HG02840 (cell line): ENCODE results near the gene C5AR1.
A peak's percentile ranks its signal among the peaks of the same experiment; 100 is the strongest.
"Not testable (repeated sequence)": the region's sequence is repeated elsewhere in the genome, so short reads cannot be mapped to it uniquely, and the experiment has no call there.

Experiments used
- ATAC-seq: cut with Tn5 transposase; IDR thresholded peaks from one replicate; pipeline ENCODE4 v1.9.1; 2021; ENCODE audit warnings: mild to moderate bottlenecking, moderate library complexity, moderate number of reproducible peaks; ENCODE audit not compliant: unreplicated experiment, low FRiP score

C5AR1 gene

DNA sequence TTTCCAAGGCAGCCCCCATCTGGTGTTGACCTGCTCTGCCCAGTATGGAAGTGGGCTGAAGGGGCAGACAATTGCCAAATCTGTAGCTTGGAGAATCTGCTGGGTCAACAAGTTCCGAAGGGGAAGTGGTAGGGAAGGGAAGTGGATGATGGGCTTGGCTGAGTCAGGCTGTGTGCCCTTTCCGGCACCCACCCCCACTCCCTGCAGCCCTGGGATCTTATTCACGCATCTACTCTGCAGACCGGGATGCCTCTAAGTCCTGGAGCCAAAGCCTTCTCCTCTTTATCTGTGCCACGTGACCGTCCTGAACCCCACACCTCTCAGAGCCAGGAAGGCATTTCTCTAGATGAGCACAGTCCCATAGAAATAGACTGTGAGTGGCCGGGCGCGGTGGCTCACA is 14.8 kb downstream of the C5AR1 start:
- ATAC-seq: no peak

DNA sequence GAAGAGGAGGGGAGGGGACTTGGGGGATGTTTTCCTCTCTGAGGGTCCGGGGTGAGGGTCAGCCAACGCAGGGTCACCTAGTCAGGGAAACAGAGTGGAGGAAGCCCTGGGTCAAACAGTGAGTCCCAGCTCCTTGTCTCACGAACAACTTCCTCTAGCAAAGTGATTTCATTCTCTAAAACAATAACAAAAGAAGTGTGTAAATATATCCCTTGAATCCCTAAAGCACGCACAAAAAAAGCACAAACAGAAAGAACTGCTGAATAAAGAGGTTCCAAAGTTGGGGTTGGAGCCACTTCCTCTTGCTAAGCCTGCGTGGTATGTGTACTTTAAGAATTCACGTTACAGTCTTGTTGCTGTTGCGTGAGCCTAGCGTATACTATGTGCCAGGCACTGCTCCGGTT is 20.8 kb downstream of the C5AR1 start:
- no peak for ATAC-seq

DNA sequence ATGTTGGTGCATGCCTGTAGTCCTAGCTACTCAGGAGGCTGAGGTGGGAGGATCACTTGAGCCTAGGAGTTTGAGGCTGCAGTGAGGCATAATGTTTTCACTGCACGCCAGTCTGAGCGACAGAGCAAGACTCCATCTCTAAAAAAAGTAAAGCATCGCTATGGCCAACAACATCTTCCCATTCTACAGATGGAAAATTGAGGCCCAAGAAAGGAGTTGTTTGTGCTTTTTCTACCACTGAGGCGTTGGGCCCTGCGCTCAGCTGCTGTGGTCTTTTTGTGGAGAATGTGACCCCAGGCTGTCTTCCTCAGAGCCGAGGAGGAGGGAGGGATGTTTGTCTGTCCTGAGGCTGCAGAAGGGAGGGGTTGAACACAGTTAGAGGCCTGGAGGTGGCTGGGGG is 21.8 kb downstream of the C5AR1 start:
- no peak for ATAC-seq

DNA sequence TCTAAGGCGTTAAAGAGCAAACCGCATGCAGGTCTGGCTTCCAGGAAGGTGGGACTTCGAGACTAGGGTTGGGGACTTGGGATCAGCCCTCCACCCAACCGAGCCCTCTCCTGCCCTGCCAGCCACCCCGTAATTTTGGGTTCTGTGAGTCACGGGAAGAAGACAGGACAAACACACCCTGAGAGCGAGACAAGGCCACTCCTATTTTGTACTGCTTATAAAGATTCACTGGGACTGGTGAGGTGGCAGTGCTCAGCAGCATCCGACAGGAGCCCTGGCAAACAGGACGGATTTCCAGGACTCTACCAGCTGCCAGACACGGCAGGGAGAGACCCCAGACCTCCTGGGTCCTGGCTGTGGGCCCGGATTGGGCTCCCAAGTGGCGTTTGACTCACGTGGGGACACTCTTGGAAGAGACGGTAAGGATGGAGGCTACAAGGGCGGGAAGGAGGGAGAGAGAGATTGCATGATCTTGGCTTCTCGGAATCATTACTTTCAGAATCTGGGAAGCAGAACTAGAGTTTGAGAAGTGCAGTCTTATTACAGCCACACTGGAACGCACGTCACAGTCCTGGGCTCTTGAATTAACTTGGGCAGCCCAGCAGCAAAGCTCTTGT is 22.4 kb downstream of the C5AR1 start, which contains the start of gene C5AR2:
Gene C5AR2, plus strand, starts transcription at position 245 of the 617 bp plus-strand sequence. CDS start 8,625 bp downstream, outside the sequence.
- ATAC-seq: no peak

DNA sequence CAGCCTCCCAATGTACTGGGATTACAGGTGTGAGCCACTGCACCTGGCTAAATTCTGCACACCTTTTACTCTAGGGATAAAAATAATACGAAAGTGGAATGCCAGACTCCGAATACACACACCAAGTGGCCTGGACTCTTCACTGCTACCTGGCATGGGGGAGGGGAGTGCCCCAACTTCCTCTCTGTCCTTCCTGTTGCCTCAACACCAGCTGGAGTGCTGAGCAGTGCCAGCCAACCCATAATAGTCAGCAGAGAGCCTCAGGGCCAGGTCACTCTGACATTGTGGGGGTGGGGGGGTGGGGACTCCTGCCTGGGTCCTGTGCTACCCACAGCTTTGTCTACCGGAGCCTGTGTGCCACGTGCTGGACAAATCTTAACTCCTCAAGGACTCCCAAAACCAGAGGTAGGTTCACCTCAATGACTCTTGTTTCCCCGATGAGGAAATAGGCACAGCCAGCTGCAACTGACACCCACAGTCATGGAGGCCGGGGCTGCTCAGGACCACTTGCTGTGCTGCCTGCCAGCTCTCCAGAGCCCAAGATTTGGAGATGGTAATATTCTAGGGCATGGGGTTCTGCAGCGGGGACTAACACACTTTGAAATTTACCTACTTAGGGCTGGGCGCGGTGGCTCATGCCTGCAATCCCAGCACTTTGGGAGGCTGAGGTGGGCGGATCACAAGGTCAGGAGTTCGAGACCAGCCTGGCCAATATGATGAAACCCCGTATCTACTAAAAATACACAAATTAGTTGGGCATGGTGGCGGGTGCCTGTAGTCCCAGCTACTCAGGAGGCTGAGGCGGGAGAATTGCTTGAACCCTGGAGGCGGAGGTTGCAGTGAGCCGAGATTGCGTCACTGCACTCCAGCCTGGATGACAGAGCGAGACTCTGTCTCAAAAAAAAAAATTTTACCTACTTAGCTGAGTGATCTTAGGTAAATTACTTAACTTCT is 27.4 kb downstream of the C5AR1 start:
- ATAC-seq: not testable (repeated sequence)

DNA sequence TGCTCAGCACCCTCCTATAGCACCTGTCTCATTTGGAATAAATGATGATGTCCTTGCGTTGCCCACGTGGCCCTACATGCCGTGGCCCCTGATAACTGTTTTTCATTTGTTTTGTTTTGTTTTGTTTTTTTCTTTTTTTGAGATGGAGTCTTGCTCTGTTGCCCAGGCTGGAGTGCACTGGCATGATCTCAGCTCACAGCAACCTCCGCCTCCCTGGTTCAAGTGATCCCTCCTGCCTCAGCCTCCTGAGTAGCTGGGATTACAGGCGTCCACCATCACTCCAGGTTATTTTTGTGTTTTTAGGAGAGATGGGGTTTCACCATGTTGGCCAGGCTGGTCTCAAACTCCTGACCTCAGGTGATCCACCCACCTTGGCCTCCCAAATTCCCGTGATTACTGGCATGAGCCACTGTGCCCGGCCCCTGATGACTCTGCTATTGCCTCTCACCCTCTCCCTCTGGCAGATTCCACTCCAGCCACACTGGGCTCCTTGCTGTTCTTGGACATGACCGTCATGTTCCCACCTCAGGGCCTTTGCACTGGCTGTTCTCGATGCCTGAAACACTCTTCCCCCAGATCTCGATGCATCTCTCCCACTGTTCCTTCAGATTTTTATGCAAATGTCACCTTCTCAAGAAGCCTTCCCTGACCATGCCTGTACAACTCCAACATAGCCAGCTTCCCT is 29.7 kb downstream of the C5AR1 start:
- no peak for ATAC-seq

DNA sequence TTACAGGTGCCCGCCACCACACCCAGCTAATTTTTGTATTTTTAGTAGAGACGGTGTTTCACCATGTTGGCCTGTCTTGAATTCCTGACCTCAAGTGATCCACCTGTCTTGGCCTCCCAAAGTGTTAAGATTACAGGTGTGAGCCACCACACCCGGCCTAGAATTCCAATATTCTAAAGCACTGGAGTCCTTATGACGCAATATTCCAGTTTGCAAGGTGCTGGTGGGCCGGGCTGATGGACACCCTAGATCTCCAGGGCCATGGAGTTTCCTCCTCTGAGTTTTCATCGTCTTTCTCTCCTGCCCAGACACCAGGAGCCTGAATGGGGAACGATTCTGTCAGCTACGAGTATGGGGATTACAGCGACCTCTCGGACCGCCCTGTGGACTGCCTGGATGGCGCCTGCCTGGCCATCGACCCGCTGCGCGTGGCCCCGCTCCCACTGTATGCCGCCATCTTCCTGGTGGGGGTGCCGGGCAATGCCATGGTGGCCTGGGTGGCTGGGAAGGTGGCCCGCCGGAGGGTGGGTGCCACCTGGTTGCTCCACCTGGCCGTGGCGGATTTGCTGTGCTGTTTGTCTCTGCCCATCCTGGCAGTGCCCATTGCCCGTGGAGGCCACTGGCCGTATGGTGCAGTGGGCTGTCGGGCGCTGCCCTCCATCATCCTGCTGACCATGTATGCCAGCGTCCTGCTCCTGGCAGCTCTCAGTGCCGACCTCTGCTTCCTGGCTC is 31.0 kb downstream of the C5AR1 start:
- ATAC-seq: no peak

DNA sequence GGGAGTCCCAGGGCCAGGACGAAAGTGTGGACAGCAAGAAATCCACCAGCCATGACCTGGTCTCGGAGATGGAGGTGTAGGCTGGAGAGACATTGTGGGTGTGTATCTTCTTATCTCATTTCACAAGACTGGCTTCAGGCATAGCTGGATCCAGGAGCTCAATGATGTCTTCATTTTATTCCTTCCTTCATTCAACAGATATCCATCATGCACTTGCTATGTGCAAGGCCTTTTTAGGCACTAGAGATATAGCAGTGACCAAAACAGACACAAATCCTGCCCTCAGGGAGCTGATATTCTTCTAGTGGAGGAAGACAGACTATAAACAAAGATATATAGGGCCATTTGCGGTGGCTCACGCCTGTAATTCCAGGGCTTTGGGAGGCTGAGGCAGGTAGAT is 32.1 kb downstream of the C5AR1 start:
- ATAC-seq: no peak

DNA sequence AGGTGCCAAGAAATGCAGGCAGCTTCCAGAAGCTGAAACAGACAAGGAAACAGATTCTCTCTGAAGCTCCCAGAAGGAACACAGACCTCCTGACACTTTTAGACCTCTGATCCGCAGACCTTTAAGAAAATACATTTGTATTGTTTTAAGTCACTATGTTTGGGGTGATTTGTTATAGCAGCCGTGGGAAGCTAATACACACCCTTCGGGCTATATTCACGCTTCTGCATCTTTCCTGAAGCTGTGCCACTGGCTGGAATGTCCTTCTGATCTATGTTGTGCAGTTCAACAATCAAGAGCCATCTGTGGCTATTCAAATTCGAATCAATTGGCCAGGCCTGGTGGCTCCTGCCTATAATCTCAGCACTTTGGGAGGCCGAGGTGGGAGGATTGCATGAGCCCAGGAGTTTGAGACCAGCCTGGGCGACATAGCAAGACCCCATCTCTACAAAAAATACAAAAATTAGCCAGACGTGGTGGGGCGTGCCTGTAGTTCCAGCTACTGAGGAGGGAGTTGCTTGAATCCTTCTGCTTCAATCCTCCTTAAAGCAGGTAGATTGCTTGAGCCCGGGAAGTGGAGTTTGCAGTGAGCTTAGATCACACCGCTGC is 33.6 kb downstream of the C5AR1 start:
- no peak for ATAC-seq

DNA sequence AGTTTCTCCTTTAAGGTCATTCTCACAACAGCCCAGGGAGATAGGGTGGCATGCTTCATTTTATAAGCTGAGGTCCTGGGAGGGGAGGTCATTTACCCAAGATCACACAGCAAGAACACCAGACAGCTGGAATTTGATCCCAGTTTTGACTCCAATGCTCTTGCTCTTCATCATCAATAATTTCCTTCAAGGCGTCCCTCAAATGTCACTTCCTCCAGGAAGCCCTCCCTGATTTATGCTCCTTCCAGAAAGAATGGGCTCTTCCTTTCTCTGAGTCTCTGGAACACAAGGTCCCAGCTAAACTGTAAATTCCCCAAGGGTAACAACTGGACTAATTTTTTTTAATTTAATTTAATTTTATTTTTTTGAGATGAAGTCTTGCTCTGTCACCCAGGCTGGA is 34.8 kb downstream of the C5AR1 start:
- ATAC-seq: no peak

DNA sequence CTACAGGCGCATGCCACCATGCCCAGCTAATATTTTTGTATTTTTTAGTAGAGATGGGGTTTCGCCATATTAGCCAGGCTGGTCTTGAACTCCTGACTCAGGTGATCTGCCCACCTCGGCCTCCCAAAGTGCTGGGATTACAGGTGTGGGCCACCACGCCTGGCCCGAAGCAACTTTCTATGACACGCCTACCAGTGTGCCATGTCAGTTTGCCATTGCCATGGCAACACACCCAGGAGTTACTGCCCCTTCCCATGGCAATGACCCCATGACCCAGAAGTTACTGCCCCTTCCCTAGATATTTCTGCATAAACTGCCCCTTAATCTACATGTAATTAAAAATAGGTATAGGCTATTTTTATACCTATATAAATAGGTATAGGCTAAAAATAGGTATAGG is 36.4 kb downstream of the C5AR1 start:
- ATAC-seq: not testable (repeated sequence)

DNA sequence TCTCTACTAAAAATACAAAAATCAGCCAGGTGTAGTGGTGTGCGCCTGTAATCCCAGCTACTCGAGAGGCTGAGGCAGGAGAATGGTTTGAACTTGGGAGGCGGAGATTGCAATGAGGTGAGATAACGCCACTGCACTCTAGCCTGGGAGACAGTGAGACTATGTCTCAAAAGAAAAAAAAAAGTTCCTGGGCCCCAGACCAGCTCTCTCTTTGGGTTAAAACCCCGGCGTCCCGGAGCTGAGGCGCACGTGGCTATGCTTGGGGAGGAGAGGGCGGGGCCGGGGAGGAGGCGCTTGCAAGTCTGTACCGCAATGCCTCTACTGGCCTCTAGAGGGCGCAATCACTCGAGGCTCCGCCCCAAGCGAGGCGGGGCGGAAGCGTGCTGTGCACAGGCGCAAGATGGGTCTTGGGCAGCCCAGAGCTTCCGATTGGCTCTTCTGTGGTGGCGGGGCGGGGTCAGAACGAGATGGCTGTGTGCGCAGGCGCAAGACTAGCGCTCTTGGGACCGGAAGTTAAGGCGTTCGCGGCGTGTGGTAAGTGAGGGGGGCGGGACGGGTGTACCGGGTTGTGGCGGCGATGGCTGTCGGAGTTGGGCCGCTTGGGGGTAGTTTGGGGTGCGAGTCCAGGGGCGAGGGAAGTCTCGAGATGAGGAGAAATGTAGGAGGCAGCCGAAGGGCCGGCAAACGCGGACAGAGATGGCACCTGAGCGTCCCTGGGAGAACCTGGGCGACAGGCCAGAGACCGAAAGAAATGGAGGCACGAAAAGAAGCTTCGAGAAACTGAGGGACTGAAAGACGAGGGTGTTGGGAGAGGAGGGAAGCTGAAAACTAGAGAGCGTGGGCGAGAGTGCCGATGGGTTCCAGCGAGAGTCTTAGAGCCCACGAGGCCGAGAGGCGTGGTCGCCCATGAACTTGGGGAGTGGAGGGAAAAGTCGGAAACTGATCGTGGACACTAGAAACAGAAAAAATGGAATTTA is 39.4 kb downstream of the C5AR1 start, which contains the start of gene DHX34:
Gene DHX34, plus strand, starts transcription at position 497 of the 977 bp plus-strand sequence. CDS start 3,716 bp downstream, outside the sequence.
- ATAC-seq: peak; percentile 97

DNA sequence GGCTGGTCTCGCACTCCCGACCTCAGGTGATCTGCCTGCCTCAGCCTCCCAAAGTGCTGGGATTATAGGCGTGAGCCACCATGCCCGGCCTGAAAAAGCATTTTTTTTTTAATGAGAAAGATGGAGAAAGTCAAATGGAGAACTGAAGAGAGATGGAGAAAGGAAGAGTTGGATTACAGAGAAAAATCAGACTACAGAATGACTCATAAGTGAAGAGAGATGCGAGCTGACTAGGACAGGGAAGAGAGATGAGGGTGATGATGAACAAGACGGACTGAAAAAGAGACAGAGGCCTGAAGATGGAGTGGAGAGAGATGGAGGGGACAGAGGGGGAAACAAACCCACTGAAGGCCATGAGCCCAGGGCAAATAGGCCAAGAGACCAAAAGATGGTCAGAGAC is 41.0 kb downstream of the C5AR1 start:
- no peak for ATAC-seq

DNA sequence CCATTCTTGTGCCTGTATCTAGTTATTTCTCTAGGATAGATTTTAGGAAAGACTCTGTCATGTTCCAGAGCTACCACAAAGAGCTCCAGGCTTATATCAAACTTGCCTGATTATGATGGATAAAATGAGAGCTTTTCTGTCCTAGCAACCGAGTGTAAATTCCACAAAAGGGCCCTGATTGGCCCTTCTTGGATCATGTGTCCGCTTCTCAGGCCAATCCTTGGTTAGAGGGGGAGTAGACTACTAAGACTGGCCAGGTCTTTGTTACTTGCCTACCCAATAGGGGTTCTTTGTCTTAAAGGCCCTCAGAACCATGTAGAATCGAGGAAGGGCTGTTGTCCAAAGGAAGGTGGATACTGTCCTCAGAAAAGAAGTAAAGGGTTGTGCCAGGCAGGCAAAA is 41.9 kb downstream of the C5AR1 start:
- no peak for ATAC-seq

DNA sequence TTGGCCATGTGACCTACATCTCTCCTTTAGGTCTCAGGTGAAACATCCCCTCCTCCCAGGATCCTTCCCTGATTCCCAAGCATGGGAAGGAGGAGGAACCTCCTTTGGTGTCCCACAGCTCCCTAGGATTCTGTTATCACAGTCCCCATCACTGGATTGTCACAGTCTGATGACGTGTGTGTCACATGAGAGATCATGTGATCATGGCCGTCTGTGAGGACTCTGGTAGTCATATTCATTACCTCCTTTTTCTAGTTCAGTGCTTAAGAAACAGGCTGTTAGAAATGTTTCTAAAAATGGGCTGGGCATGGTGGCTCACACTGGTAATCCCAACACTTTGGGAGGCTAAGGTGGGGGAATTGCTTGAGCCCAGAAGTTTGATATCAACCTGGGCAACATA is 42.4 kb downstream of the C5AR1 start:
- ATAC-seq: no peak

DNA sequence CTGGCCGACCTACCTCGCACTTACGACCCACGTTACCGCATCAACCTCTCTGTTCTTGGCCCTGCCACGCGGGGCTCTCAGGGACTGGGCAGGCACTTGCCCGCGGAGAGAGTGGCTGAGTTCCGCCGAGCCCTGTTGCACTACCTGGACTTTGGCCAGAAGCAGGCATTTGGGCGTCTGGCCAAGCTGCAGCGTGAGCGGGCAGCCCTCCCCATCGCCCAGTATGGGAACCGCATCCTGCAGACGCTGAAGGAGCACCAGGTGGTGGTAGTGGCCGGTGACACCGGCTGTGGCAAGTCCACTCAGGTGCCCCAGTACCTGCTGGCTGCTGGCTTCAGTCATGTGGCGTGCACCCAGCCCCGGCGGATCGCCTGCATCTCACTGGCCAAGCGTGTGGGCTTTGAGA is 43.6 kb downstream of the C5AR1 start:
- ATAC-seq: no peak

DNA sequence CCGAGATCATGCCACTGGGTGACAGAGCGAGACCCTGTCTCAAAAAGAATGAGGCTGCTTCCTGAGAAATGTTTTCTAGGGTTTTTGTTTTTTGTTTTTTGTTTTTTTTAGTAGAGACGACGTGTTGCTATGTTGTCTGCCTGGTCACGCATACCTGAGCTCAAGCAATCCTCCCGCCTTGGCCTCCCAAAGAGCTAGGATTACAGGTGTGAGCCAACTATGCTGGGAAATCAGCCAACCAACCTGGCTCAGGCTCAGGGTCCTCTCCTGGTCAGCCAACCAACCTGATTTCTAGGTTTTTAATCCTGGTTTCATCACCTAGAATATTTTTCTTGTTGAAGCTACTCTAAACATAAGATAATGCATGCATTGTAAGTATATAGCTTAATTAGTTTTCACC is 47.2 kb downstream of the C5AR1 start:
- ATAC-seq: no peak

DNA sequence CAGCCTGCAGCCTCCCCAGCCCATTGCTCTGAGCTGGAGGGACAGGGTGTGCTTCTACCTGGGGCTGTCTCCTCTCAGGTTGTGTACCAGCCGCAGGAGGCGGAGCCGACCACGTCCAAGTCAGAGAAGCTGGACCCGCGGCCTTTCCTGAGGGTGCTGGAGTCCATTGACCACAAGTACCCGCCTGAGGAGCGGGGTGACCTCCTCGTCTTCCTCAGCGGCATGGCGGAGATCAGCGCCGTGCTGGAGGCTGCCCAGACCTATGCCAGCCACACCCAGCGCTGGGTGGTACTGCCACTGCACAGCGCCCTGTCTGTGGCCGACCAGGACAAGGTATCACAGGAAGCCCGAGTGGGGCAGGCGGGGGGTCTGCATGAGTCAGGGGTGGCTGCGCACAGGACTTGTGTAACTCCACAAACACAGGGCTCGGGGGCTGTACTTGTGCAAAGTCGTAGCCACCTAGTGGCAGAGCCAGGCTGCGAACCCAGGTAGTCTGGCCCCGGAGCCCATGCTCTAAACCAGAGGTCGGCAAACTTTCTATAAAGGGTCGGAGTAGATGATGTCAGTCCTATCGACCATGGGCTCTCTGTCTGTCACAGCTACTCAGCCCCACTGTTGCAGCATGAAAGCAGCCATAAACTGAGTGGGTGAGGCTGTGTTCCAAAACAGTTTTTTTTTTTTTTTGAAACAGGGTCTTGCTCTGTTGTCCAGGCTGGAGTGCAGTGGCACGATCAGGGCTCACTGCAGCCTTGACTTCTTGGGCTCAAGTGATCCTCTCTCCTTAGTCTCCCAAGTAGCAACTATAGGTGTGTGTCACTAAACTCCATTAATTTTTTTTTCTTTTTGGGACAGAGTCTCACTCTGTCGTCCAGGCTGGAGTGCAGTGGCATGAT is 48.4 kb downstream of the C5AR1 start:
- ATAC-seq: no peak
